Activated CD4-positive, alpha-beta T cell treated with anti-CD3 and anti-CD28 coated beads for 4 hours (primary cell): ENCODE results near the gene MITF.
"Not testable (repeated sequence)": the region's sequence is repeated elsewhere in the genome, so short reads cannot be mapped to it uniquely, and the experiment has no call there.

Source experiments
- DNase-seq, 2 donors: peaks; one replicate each; pipeline ENCODE4 v3.0.0-alpha.2; 2020

MITF gene

DNA sequence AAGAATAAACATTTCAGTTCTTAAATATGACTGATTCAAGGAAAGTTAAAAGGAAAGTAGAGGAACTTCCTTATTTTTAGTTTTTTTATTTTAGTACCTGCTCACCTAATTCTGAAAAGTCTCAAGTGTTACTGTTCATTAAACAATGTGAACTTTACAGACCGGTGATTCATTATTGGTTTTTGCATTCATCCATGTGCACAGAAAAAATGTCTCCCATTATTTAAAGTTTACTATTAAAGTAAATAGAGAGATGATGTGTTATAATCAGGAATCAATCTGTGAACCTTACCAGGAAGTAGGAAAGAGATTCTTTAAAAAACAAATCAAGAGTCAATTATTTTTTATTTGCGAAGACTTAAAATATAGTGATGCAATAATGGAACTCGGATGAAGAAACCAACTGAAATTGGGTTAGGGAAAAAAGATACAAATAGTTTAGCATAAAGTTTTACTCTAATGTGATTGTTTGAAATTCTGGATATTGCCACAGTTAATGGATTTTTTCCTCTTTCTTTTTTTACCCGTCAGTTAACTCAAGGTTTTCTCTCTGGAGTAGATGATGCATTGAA, 140.9 kb downstream of the MITF start:
- DNase-seq: no peak

DNA sequence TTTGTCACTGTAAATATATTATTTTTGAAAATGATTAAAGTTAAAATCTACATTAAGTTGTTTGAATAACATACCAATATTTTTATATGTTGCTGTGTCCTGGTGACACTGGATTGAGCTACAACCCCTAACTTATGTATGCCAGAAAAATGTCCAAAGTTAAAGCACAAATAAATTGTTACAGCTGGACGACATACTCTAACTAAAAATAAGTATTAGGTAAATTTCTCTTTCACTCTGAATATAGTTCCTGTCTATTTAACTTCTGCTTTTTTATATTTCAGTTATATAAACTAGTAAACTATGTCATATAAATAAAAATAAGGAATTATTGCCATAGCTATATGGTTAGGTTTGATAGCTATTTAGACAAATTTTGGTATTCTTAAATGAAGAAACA, 141.8 kb downstream of the MITF start:
- DNase-seq: no peak

DNA sequence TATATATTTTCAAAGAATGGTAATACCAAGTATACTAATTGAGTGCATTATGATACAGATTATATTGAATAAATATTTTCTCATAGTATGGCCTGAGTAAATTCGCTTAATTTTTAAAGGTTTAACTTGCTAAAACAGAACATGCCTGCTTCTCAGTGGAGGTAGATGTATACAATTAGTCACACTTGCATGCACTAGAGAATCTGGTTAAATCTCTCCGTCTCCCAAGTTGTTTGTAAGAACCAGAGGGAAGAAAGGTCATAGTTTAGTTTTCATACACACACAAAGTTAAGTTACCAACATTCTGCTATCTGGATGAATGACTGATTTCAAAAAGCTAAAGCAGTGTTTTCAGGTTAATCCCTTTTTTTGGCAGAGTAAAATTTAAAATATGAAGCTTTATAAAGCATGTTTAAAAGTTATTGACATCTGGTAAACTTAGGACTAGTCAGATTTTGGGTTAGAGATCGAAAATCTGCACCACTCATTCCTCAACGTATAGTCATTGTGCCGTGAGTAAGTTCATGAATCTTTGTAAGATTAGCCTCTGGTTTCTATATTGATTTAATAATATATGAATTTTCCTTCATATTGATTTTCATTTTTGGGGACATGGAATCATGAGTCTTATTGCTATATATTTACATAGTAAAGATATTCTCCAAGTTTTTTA, 142.6 kb downstream of the MITF start:
- DNase-seq: no peak

- DNase-seq: no peak
Measured at GRCh38 chr3:69882560-69882959, 143.3 kb downstream of the MITF start.

DNA sequence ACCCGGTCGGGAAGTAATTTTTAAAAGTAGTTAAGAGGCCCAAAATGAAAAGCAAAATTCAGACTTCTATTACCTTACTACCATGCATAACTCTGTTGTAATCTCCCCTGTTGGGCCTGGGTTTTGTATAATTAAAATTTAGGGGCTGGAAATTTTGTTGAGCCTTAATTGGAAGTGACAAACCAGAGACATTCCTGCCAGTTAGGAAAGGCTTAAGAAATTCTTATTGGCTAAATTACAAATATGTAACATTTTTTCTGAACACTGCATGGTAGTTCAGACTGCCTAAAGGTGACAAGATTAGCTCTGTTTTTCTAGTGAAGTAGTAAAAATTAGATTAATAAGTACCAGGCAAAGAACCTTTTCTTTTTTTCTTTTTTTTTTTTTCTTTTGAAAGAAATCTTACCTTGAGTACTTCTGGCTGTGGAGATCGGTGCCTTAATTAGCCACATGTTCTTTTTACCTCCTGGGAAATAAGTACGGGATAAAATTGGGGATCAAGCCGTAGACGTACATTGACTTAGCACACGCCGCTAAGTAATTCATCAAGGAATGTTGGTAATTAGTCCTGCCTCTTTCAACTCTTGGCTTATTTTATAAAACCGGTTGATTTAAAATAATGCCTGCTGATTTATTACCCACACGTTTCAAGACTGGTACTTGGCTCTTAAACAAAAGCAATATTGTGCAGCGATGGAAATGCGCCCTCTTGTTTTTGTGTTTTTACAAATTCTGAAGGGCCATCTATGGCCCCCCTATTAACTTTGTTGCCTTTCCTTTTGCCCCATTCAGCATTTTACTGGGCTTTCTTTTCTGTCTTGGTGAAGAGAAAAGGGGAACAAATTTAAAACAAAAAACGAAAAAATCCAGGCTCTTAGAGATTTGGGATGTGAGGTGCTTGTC, 149.0 kb downstream of the MITF start:
- no peak for DNase-seq

- no peak for DNase-seq
Measured at GRCh38 chr3:69888943-69889315, 149.7 kb downstream of the MITF start.

GRCh38 chr3:69890084-69890483, 150.8 kb downstream of the MITF start:
- no peak for DNase-seq

DNA sequence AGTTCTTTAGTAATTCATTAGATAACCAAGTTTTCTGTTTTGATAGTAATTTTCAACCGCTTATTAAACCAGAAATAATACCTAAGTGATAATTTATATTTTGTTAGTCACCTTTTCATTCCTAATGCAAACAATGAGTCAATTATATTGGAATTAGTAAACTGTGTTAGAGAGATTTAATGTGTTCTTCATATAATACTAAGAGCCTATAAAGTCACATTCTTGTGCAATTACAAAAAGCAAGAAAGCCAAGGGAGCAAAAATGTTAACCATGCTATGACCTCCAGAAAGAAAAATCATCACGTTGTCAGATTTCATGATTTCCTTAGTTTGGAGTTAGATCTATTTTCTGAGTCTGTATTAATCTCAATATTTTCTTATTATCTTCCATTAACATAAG, 151.4 kb downstream of the MITF start:
- no peak for DNase-seq

DNA sequence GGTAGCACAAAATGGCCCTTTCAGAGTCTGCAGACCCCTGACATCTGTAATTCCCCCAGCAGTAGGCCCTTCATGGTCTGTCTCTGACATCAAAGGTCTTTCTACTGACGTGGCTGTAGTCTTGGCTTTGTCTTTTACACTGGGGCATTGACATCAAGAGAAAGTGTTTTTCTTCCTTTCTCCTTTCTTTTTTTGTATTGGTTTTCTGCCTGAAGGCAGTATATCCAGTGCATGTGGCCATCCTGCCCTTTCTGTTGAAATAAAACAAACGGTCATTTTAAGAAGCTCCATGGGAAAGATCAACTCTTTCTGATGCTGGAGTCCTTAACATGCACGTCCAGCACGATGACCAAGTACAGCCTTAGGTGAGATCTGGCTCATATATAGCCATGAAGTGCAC, 153.4 kb downstream of the MITF start:
- no peak for DNase-seq

- no peak for DNase-seq
Measured at GRCh38 chr3:69893274-69893673, 154.0 kb downstream of the MITF start.

DNA sequence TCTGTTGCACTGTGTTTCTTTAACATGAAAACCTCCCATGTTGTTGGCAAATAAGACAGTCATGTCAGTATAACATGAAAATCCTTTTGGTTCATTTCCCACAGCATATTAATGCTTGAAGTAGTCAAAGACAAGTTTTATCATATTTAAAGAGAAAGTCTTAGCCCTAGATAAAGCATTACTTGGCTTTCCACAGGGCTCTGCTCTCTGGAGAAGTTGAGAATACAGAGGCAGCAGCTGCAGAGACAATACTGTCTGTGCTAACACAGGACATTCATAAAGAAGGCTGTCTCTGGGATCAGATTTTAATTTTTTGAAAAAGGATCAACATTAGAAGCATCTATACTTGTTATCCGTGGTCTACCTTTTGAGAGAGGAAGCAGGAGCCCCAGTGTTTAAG, 156.8 kb downstream of the MITF start:
- DNase-seq: no peak

DNA sequence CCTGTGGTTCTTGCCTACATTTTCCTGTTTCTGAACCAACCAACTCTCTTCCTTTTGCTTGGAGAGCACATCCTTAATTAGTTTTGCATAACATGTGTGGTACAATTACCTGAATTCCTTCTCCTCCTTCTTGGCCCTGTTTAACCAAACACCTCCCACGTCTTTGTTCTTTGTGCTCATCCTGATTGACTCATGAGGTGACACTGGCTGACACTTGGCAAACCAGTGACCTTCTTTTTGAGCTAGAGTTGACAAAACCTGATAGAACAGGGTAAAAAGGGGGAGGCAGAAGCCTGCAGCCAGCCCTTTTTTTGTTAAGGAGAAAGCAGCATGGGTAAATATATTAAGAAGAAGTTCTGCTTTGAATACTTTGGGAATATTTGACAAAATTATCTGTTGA, 161.1 kb downstream of the MITF start:
- DNase-seq: no peak

- no peak for DNase-seq
Measured at GRCh38 chr3:69901802-69902201, 162.5 kb downstream of the MITF start.

- DNase-seq: no peak
Measured at GRCh38 chr3:69902386-69902785, 163.1 kb downstream of the MITF start.

DNA sequence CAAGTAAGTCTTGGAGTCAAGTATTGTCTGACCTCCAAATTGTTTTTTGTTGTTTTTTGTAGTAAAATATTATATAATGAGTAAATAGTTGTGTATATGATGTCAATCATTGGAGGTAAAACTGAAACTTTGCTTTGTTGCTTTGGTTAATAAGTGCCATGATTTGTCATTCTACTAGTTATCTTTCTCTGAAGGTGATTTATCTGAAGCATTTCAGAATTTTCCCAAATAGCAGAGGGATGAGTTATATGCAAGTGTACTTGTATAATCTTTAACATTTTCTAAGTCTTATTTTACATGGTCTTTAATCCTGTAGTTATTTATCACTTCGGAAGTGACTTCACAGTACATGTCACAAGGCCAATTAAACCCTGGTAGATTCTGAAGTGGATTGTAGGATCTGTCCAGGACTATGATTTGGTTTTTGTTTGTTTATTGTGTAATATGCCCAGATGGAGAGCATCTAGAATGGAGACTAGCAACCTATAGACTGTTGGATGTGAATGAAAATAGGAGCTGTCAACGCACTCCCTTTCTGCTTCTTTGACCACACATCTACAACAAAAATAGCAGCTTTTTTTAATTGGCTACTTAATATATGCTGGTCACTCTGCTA, 167.2 kb downstream of the MITF start:
- no peak for DNase-seq

- DNase-seq: no peak
Measured at GRCh38 chr3:69907554-69907953, 168.3 kb downstream of the MITF start.

DNA sequence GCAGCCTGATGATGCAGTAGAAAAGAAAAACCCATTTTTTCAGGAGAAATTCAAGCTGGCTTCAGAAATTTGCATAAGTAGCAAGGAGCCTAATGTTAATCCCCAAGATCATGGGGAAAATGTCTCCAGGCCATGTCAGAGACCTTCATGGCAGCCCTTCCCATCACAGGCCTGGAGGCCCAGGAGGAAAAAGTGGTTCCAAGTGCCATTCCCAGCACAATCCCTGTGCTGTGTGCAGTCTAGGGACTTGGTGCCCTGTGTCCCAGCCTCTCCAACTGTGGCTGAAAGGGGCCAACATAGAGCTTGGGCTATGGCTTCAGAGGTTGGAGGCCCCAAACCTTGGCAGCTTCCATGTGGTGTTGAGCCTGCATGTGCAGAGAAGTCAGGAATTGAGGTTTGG, 170.6 kb downstream of the MITF start:
- not testable (repeated sequence) for DNase-seq

DNA sequence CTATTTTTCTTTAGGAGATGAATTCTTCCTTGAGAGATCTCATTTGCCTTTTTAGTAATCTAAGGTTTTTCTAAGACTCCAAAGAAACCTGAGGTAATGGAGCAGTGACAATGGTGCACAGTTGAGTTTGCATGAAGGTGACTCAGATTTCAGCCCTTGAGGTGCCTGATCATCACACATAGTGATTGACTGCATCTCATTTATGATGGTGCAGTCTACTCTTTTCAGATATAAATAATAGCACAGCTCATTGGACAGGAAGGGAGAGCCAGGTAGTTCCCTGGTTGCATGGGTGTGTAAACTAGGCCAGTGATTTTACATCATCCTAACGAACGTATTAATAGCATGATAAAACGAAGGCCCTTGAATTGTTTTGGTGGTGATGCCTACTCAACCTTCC, 174.2 kb downstream of the MITF start:
- DNase-seq: no peak

GRCh38 chr3:69914395-69914794, 175.1 kb downstream of the MITF start:
- no peak for DNase-seq

DNA sequence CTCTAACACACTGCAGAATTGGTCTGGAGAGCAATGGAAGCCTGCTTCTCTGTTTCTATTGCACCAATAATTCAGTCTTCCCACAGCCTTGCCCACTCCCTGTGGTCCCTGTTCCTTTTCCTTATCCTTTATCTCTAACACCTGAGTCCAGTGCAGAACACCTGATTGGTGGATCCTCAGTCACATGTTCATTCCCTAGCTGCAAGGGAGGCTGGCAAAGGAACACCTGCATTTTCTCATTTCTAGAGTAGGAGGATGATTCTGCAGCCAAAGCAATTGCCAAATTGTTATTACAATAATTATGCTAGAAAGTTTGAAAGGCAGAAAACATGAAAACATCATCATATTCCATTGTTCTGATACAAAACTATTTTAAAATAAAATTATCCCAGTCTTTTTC, 176.5 kb downstream of the MITF start:
- DNase-seq: no peak

DNA sequence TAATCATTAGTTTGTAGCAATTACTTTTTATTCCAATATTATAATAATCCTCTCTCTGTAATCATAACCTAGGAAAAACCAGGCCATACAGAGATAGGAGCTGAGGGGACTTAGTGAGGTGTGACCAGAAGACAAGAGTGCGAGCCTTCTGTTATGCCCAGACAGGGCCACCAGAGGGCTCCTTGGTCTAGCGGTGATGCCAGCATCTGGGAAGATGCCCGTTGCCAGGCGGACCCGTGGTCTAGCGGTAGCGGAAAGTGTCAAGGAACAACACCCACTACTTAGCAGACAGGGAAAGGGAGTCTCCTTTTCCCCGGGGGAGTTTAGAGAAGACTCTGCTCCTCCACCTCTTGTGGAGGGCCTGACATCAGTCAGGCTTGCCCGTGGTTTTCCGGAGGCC, 180.7 kb downstream of the MITF start:
- not testable (repeated sequence) for DNase-seq

DNA sequence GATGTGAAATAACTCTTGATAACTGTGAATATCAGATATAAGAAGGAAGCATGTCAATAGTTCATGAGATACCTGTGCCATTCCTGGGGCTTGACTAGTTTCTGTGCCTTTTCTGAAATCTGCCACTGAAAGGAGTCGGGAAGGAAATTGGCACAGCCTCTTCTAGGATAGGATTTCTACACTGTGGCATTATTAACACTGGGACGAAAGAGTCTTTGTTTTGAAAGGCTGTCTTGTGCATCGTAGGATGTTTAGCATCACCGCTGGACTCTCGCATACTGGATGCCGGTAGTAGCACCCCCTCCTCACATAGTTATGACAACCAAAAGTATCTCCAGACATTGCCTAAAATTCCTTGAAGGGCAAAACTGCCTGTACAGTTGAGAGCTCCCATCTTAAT, 182.4 kb downstream of the MITF start:
- no peak for DNase-seq

DNA sequence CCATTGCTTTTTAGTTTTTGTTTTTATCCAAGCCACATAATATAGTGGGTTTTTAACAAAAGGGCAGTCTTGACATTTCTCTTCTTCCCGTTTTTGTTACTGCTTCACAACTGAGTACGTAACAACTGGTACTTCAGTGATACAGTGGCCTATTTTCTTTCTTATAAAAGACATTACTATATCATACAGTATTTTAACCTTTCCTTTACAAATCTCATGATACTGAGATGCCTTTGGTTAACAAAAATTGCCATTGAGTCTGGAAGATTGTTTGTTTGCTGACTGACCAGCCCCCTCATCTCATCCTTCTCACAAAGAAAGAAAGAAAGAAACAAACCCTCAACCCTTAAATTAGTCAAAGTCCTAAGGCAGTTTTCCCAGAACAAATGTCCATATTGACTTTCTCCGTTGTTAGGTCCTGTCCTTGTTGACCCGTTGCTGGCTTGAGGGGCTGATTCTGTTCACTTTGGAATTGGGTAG, 183.3 kb downstream of the MITF start:
- no peak for DNase-seq

GRCh38 chr3:69925506-69925905, 186.2 kb downstream of the MITF start:
- DNase-seq: no peak
